Natural killer cell (primary cell): ENCODE data around the gene DDX1. TPM values are rescaled to one million over a fixed set of nuclear protein-coding genes. Genes with fewer than 3 reads are reported as not detected.

Experiments
- ATAC-seq, 3 donors: fragments of 150-1000 bp in 2 of 3; fragments of 200-7000 bp in 1 of 3; cut with Tn5 transposase; 1 replicate in 1 of 3; 2 replicates in 2 of 3; pipeline ENCODE4 v1.10.0; 2021; ENCODE audit warnings: mild to moderate bottlenecking in 2 of 3, moderate library complexity in 2 of 3
- DNase-seq, 2 donors: peaks; one replicate each; pipeline versions ENCODE4 v3.0.0 to v3.0.0-alpha.2; 2013 to 2021; ENCODE audit warnings: mixed read lengths in 1 of 2
- H3K27ac ChIP-seq: one replicate; pipeline ENCODE4 v1.5.1; 2013; ENCODE audit warnings: mild to moderate bottlenecking, low read length
- H3K27me3 ChIP-seq: one replicate; pipeline ENCODE4 v1.6.1; 2013; ENCODE audit warnings: low read length; ENCODE audit not compliant: control insufficient read depth, insufficient read depth
- H3K36me3 ChIP-seq: one replicate; pipeline ENCODE4 v1.6.1; 2013; ENCODE audit warnings: low read length; ENCODE audit not compliant: control insufficient read depth, insufficient read depth
- H3K4me1 ChIP-seq: one replicate; pipeline ENCODE4 v1.6.1; 2013; ENCODE audit warnings: low read length; ENCODE audit not compliant: control insufficient read depth, insufficient read depth
- H3K4me3 ChIP-seq: one replicate; pipeline ENCODE4 v1.5.1; 2013; ENCODE audit warnings: low read length
- H3K9me3 ChIP-seq: one replicate; pipeline ENCODE4 v1.6.1; 2013; ENCODE audit warnings: low read length; ENCODE audit not compliant: control insufficient read depth, insufficient read depth
- H3K27ac Mint-ChIP-seq, 2 donors: one replicate each; pipeline ENCODE4 v1.8.0; 2022; ENCODE audit warnings: mild to moderate bottlenecking in 2 of 2, mixed read lengths in 2 of 2, moderate library complexity in 1 of 2
- H3K27me3 Mint-ChIP-seq, 2 donors: one replicate each; pipeline ENCODE4 v1.8.0; 2022; ENCODE audit warnings: low read depth in 2 of 2, mixed read lengths in 2 of 2
- H3K36me3 Mint-ChIP-seq: one replicate; pipeline ENCODE4 v1.8.0; 2022; ENCODE audit warnings: mixed read lengths
- H3K4me1 Mint-ChIP-seq, 2 donors: one replicate each; pipeline ENCODE4 v1.8.0; 2022; ENCODE audit warnings: mixed read lengths in 2 of 2
- H3K4me3 Mint-ChIP-seq: one replicate; pipeline ENCODE4 v1.8.0; 2022; ENCODE audit warnings: mild to moderate bottlenecking, moderate library complexity, mixed read lengths
- H3K9me3 Mint-ChIP-seq, 2 donors: one replicate each; pipeline ENCODE4 v1.8.0; 2022; ENCODE audit warnings: mixed read lengths in 2 of 2
- CTCF ChIP-seq: fragments of 200-600 bp; IDR thresholded peaks from one replicate; pipeline ENCODE4 v1.8.0; 2022; ENCODE audit warnings: antibody characterized with exemption
- WGBS: methylation state at CpG from one replicate; pipeline ENCODE4 v1.1.7; 2013; ENCODE audit warnings: missing lambda C conversion rate; ENCODE audit not compliant: insufficient coverage; 5-methylcytosine and 5-hydroxymethylcytosine counted together
- intact Hi-C: fragments of 100-400 bp; cut with micrococcal nuclease; formaldehyde crosslinking; loops from one replicate; pipeline ENCODE4 v1.14.2; 2022
- total RNA-seq, 4 donors: library from RNA; stranded (reverse); fragments of 120-200 nt in 1 of 4; gene quantifications; one replicate each; pipeline versions ENCODE4 v1.2.3 to v1.2.4, GENCODE V29; 2013 to 2022

Gene DDX1
- total RNA-seq, 3 donors from 2014 or later (not counting 1 experiment from before 2014, with no cell fraction given) = 28.5 to 43.4 (median 37.2) TPM

GRCh38 chr2:15656090-15656489, 64.4 kb downstream of the DDX1 start:
- TF ChIP-seq CTCF = no peak
- H3K4me1 ChIP-seq = no peaks in the 10 kb centered on the region
- no peaks in the 10 kb centered on the region for H3K9me3 ChIP-seq
- H3K36me3 Mint-ChIP-seq = no peaks in the 10 kb centered on the region
- no peaks in the 10 kb centered on the region for H3K4me1 Mint-ChIP-seq
- H3K36me3 ChIP-seq = no peaks in the 10 kb centered on the region
- no peaks in the 10 kb centered on the region for H3K27me3 ChIP-seq
- ATAC-seq (no peak), DNase-seq (no peak)
- no peak overlapping the region for H3K27ac ChIP-seq
- WGBS = 97% methylated on average over 8 of the region's 8 CpGs
- H3K4me3 Mint-ChIP-seq = no peak overlapping the region
- peaks cover 0 to 5% of the 10 kb centered on the region in 2 donors for H3K27me3 Mint-ChIP-seq
- H3K9me3 Mint-ChIP-seq = no peaks in the 10 kb centered on the region
- no peak overlapping the region for H3K4me3 ChIP-seq
- intact Hi-C loops = no loop called here
- H3K27ac Mint-ChIP-seq = no peak overlapping the region

- no peak overlapping the region for H3K4me3 ChIP-seq
- ATAC-seq = no peak
- Mint-ChIP-seq H3K36me3 (no peaks in the 10 kb centered on the region), H3K27ac (no peak overlapping the region), H3K4me1 (no peaks in the 10 kb centered on the region), H3K4me3 (no peak overlapping the region), H3K27me3 (peaks cover 5 to 9% of the 10 kb centered on the region in 2 donors), H3K9me3 (no peaks in the 10 kb centered on the region)
- no peaks in the 10 kb centered on the region for H3K9me3 ChIP-seq
- H3K4me1 ChIP-seq = no peaks in the 10 kb centered on the region
- intact Hi-C loops = no loop called here
- no peaks in the 10 kb centered on the region for H3K36me3 ChIP-seq
- H3K27ac ChIP-seq = no peak overlapping the region
- TF ChIP-seq CTCF = no peak
- H3K27me3 ChIP-seq = no peaks in the 10 kb centered on the region
- WGBS = 92% methylated on average over 9 of the region's 9 CpGs
- DNase-seq = no peak
Observed at GRCh38 chr2:15657759-15658158, 66.1 kb downstream of the DDX1 start.

GRCh38 chr2:15658911-15659310, 67.2 kb downstream of the DDX1 start:
- no peak for TF ChIP-seq CTCF
- H3K36me3 Mint-ChIP-seq = no peaks in the 10 kb centered on the region
- WGBS = 87% methylated on average over 4 of the region's 4 CpGs
- H3K27me3 Mint-ChIP-seq = peaks cover 3 to 9% of the 10 kb centered on the region in 2 donors
- intact Hi-C loops = no loop called here
- Histone ChIP-seq H3K4me1 (no peaks in the 10 kb centered on the region), H3K27me3 (no peaks in the 10 kb centered on the region), H3K36me3 (no peaks in the 10 kb centered on the region), H3K9me3 (no peaks in the 10 kb centered on the region), H3K4me3 (no peak overlapping the region), H3K27ac (no peak overlapping the region)
- ATAC-seq = no peak
- DNase-seq = no peak
- no peaks in the 10 kb centered on the region for H3K4me1 Mint-ChIP-seq
- no peak overlapping the region for H3K4me3 Mint-ChIP-seq
- H3K9me3 Mint-ChIP-seq = no peaks in the 10 kb centered on the region
- H3K27ac Mint-ChIP-seq = no peak overlapping the region

- H3K9me3 ChIP-seq = no peaks in the 10 kb centered on the region
- WGBS = 61% methylated on average over 4 of the region's 6 CpGs
- H3K36me3 ChIP-seq = no peaks in the 10 kb centered on the region
- H3K27me3 Mint-ChIP-seq = peaks cover 0 to 9% of the 10 kb centered on the region in 2 donors
- no peak for DNase-seq
- H3K27ac Mint-ChIP-seq = no peak overlapping the region
- no peak overlapping the region for H3K27ac ChIP-seq
- no peak overlapping the region for H3K4me3 Mint-ChIP-seq
- H3K4me3 ChIP-seq = no peak overlapping the region
- H3K27me3 ChIP-seq = no peaks in the 10 kb centered on the region
- H3K9me3 Mint-ChIP-seq = no peaks in the 10 kb centered on the region
- intact Hi-C loops = no loop called here
- H3K36me3 Mint-ChIP-seq = no peaks in the 10 kb centered on the region
- TF ChIP-seq CTCF = no peak
- no peak for ATAC-seq
- no peaks in the 10 kb centered on the region for H3K4me1 ChIP-seq
- H3K4me1 Mint-ChIP-seq = no peaks in the 10 kb centered on the region
Observed at GRCh38 chr2:15660491-15661294, 69.0 kb downstream of the DDX1 start.
